GM10266 (cell line): ENCODE results near the gene FUZ.

Source experiments
- DNase-seq: peaks from one replicate; pipeline ENCODE4 v3.0.0; 2012; ENCODE audit errors: extremely low spot score
- TF ChIP-seq, protein P1 (sequence below): IDR thresholded peaks from 2 replicates; pipeline ENCODE4 v1.5.1; 2012; ENCODE audit warnings: mild to moderate bottlenecking, low read depth; ENCODE audit not compliant: control insufficient read depth, insufficient read depth; ENCODE audit errors: missing control alignments

FUZ gene

GRCh38 chr19:49799271-49799797 lies 13.8 kb downstream of the FUZ start:
- TF ChIP-seq, protein P1, sequence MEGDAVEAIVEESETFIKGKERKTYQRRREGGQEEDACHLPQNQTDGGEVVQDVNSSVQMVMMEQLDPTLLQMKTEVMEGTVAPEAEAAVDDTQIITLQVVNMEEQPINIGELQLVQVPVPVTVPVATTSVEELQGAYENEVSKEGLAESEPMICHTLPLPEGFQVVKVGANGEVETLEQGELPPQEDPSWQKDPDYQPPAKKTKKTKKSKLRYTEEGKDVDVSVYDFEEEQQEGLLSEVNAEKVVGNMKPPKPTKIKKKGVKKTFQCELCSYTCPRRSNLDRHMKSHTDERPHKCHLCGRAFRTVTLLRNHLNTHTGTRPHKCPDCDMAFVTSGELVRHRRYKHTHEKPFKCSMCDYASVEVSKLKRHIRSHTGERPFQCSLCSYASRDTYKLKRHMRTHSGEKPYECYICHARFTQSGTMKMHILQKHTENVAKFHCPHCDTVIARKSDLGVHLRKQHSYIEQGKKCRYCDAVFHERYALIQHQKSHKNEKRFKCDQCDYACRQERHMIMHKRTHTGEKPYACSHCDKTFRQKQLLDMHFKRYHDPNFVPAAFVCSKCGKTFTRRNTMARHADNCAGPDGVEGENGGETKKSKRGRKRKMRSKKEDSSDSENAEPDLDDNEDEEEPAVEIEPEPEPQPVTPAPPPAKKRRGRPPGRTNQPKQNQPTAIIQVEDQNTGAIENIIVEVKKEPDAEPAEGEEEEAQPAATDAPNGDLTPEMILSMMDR = no peak
- DNase-seq = no peak

GRCh38 chr19:49798574-49798973 lies 14.5 kb downstream of the FUZ start:
- TF ChIP-seq, protein P1 = no peak
- no peak for DNase-seq

DNA sequence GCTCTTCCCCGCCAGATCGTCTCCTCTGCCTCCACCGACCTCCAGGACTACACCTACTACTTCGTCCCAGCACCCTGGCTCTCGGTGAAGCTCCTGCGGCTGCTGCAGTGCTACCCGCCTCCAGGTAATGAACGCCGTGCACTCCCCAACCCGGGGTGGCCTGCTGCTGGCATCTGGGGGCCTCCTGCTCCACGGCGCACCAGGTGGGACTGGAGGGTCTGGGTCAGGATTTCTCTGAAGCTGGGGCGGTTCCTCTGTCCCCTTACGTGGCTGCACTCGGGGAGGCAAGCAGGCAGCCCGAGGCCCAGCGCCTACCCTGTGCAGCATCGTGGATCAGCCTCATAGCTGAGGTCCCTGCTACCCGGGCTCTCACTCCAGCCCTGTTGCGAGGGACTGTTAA lies 17.5 kb downstream of the FUZ start:
- TF ChIP-seq, protein P1 = no peak
- no peak for DNase-seq

DNA sequence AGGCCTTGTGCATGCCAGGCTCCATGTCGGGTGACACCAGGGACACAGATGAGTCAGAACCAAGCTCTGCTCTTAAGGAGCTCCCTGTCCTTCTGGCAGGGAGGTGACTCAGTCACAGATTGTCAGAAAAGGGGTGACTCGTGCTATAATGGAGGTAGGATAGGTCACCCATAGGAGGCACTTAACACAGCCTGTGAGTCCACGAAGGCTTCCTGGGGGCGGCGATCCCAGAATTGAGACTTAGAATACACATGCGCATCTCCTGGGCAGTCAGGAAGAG lies 19.6 kb downstream of the FUZ start:
- TF ChIP-seq, protein P1 = no peak
- no peak for DNase-seq

DNA sequence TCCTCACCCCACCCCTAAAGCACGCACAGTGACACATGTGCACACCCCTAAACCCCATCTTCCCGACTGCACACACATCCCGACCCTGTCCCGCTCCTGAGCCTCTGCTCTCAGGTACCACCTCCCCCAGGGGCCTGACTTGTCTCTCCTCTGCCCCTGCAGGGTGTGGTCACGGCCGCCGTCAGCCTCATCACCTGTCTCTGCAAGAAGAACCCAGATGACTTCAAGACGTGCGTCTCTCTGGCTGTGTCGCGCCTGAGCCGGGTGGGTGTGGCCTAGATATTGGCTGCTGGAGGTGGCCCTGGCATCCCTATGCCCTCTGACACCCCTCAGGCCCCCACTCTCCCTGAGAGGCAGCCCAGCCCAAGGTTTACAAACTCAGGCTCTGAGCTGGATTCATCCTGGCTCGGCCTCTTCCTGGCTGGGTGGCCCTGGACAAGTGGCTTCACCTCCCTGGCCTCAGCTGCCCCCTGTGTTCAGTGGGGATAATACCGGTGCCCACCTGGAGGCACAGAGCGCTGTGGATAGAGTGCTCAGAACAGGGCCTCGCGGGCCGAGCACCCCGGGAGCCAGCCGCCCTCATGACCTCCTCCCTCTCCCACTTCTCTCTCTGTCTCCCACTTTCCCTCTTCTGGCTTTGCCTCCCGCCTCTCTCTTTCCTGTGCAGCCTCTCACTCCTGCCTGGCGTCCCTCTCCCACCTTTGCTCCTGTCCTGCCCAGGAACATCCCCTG lies 20.1 kb downstream of the FUZ start:
- TF ChIP-seq, protein P1 = no peak
- DNase-seq = no peak

DNA sequence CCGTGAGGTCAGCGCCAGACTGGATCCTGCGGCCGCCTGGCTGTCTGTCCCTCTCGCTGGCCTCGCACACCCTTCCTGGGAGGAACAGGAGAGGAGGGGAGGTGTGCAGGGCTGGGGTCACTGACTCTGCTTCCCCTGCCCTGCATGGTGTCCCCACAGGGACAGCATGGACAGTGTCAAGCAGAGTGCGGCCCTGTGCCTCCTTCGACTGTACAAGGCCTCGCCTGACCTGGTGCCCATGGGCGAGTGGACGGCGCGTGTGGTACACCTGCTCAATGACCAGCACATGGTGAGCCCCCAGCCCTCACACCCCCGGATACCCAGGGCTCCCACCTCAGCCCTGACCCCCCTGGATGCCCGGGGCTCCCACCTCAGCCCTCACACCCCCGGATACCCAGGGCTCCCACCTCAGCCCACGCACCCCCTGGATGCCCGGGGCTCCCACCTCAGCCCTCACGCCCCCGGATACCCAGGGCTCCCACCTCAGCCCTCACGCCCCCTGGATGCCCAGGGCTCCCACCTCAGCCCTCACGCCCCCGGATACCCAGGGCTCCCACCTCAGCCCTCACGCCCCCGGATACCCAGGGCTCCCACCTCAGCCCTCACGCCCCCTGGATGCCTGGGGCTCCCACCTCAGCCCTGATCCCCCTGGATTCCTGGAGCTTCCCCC lies 21.2 kb downstream of the FUZ start:
- DNase-seq = no peak
- TF ChIP-seq, protein P1 = no peak

GRCh38 chr19:49790866-49791265 lies 22.2 kb downstream of the FUZ start:
- TF ChIP-seq, protein P1 = no peak
- no peak for DNase-seq
